Stimulated activated CD4-positive, alpha-beta T cell treated with anti-CD3 and anti-CD28 coated beads, Interleukin-2, amount 100 ng/mL, for 24 hours (primary cell): ENCODE data around the gene SERINC2.
"Not testable (repeated sequence)": the region's sequence is repeated elsewhere in the genome, so short reads cannot be mapped to it uniquely, and the experiment has no call there.

Experiments
- DNase-seq, 2 donors: peaks; one replicate each; pipeline ENCODE4 v3.0.0-alpha.2; 2020

SERINC2 gene

DNA sequence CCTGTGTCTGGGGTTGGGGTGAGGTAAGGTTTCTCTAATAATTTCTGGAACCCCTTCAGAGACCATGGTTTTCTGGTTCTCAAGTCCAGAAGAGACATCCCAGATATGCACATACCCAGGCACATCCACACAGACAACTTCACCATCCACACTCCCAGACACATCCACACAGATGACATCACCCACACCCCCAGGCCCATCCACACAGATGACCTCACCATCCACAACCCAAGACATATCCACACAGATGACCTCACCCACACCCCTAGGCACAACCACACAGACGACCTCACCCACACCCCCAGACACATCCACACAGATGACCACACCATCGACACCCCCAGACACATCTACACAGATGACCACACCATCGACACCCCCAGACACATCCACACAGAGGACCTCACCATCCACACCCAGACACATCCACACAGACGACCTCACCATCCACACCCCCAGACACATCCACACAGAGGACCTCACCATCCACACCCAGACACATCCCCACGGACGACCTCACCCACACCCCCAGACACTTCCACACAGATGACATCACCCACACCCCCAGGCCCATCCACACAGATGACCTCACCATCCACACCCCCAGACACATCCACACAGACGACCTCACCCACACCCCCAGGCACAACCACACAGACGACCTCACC, 26.3 kb upstream of the SERINC2 start:
- not testable (repeated sequence) for DNase-seq

DNA sequence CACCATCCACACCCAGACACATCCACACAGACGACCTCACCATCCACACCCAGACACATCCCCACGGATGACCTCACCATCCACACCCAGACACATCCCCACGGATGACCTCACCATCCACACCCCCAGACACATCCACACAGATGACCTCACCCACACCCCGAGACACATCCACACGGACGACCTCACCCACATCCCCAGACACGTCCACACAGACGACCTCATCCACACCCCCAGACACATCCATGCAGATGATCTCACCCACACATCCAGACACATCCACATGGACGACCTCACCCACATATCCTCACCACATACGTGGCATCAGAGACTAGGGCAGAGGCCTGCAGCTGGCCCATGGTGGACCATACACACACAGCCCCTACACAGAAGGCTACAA, 25.4 kb upstream of the SERINC2 start:
- DNase-seq = no peak

DNA sequence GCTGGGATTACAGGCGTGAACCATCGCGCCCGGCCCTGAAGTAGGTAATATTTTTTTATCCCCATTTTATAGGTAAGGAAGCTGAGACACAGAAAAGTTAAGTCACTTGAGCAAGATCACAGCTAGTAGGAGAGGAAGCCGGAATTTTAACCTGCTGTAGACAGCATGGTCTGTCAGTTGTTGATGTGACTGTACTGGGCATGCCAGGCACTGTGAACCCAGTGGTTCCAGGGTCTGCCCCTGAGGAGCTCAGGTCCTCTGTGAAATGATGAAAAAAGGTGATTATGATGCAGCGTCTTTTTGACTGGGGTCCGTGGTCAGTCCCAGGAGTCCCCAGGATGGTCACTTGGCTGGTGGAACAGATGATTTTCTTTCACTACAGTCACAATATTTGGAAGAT, 23.4 kb upstream of the SERINC2 start:
- no peak for DNase-seq

DNA sequence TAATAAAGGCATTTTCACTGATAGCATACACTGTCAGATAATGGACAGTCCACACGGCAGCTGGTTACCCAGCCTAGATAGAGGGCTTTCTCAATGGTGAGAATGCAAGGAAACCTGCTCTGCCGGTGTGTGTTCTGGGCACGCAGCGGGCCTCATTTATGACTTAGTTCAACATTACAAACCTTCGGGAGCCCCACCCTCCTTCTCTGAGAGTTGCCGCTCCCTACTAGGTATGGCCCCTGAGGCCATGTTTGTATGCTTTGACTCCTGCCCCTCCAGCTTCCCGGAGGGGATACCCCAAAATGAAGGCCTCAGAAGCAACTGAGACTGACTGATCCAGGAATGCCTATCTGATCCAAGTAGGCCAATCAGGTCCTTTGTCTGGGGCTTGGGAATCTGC, 22.9 kb upstream of the SERINC2 start:
- no peak for DNase-seq

DNA sequence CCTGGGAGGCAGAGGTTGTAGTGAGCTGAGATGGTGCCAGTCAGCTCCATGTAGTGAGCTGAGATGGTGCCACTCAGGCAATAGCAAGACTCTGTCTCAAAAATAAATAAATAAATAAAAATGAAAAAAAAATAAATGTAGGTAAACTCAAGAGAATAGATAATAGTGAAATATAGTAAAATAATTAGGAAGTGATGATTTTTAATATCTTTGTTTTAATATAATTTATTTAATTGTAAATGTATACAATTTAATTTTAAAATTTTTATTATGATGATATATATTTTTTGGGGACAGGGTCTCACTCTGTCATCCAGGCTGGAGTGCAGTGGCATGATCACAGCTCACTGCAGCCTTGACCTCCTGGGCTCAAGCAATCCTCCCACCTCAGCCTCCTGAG, 19.6 kb upstream of the SERINC2 start:
- no peak for DNase-seq

DNA sequence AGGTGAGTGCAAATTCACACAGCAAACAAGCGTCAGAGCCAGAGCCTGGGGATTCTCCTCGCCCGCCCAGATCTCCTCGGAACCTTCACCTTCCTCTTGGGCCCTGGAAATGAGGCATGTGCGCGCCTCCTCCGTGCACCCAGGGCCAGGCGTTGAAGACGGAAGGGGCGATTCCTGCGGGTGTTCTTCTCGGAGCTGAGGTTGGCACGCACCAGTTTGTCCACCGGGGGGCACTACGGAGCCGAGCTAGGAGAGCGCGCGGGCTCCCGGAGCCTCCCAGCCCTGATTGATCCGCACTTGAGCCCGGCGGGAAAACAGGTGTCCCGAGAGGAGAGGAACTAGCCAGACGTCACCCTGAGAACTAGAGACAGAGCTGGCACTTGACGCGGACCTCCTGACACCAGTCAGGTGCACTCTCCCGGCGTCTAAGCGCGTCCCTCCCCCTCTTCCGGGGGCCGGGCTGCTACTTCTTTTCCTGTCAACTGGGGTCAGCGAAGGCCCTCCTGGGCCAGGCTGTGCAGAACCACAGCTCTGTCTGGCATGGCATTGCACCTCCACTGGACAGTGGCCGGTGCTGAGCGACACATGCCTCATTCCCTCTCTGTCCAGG, 18.3 kb upstream of the SERINC2 start:
- peak; percentile 87 to 89 for DNase-seq

DNA sequence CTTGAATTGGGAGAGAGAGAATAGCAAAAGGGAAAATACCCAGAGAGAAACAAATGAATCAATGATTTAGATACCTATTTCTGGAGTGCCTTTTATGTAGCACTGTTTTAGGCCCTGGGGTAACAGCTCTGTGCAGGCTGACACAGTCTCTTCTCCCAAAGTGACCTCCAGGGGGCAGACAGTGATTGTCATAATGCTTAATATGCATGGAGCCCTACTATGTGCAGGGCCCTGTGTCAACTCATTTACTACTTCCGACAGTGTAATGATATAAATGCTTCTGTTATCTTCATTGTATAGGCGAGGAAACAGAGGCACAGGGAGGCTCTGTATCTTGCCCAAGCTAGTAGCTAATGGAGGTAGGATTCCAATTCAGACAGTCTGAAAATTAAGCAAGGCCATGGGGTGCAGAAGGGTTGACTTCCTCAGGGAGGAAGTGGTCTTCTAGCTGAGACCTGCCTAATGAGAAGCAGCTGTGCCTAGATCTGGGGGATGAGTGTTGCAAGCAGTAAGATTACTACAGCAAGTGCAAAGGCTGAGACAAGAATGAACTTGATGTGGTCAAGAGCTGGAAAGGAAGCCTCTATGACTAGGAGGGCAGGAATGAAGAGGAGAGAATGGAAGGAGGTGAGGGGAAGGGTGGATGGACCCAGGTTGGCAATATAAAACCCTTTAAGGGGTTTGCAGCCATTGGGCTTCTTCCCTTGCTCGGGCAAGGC, 16.2 kb upstream of the SERINC2 start:
- DNase-seq = no peak

DNA sequence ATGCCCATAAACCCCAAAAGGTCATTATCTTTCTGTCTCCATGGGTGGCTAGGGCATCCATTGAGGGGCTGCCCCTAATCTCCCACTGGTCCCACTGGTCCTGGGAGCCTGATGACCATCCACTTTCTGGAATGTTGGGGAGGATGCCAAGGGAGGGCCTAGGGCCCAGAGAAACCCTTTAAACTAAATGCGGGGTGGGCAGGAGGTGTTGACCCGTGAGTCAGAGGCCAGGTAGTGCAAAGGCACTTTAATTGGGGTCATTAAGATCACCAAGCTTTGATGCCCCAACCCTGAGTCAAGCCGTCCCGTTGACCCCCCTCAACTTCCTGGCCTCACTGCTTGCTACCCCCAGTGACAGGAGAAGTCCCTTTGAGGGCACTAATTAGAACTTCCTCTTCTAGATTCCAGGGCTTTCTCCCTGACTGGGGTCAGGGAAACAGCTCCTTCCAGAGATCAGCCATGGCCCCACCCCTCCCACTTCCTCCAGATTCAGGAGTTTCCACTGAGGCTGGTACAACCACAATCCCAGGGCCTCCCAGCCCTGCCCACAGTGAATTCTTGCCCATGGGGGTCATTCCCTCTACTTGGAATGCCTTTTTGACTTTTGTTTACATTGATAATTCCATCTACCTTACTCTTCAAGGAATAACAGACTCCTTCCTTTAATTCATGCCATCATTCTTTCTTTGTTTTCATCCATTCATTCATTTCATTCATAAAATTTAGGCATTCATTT, 15.5 kb upstream of the SERINC2 start:
- no peak for DNase-seq

DNA sequence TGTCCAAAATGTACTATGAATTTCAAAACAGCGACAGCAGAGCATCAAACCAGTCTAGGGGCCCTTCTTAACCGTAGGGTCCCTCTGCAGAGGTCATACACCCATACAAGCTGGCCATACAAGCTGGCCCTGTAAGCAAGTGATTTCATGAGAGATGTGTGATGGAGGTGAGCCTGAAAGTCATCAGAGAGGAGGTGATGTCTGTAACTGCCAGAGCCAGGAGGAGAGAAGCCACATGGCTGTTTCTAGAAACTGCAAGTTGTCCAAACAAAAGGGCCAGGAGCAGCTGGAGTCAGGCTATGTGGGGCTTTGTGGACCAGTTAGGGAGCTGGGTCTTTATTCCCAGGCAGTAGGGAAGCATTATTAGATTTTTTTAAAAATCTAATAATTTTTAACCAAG, 14.8 kb upstream of the SERINC2 start:
- DNase-seq = no peak

DNA sequence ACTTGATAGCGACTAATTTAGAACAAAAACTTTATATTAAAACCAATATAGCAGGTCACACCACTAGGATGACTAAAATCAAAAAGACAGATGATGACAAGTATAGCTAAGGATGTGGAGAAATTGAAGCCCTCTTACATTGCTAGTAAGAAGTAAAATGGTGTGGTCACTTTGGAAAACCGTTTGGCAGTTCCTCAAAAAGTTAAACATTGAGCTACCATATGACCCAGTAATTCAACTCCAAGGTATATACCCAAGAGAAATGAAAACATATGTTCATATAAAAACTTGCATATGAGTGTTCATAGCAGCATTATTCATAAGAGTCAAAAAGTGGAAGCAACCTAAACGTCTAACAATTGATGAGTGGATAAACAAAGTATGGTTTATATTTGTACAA, 13.0 kb upstream of the SERINC2 start:
- no peak for DNase-seq

DNA sequence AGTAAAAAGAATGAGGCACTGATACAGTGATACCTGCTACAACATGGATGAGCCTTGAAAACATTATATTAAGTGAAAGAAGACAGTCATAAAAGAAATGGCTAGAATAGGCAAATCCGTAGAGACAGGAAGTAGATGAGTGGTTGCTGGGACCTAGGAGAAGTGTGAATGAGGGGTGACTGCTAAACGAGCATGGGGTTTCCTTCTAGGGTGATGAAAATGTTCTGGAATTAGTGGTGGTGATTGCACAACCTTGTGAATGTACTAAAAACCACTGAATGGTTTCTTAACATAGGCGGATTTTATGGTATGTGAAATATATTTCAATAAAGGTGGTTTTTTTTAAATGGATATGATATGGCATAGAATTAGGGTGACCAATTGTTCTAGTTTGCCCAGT, 12.6 kb upstream of the SERINC2 start:
- DNase-seq = no peak

DNA sequence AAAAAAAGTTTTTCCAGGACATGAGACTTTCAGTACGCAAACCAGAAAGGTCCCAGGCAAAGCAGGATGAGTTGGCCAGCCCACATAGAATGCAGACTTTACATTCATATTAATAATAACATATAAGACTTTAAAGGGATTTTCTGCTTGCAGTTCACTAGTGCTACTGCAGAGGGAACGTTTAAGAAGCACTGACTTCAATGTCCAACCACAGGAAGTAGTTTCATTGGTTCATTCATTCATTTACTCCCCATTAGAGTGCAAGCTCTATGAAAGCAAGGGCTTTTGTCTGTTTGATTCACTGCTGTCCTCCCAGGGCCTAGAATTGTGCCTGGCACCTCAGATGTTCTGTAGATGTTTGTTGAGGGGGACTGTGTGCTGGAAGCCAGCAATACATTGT, 11.8 kb upstream of the SERINC2 start:
- no peak for DNase-seq

DNA sequence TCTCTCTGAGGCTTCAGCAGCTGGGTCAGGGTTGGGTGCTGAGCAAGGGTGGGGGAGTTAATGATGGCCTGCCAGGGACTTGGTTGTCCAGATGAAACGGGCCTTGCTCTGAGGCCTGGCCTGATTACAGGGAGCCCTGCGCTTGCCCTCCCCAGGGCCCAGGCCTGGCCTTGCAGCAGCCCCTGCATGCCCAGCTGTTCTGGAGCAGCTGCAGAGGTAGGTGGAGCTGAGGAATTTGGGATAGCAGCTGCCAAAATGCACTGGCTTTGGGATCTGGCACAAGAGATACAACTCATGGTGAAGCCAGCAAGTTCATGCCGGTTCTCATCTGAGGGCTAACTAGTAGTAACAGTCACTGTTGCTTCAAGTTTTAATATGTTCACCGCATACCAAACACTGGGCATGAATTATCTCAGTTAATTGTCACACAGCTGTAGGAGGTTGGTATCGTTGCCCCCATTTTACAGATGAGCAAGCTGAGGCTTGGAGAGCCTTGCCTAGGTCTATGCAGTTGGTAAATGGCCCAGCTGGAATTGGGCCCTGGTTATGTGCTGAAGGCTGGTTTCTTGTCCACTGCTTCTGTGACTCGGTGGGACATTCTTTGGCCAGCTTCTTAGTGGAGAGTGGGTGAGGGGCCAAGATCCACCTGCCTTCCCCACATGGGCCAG, 7.3 kb upstream of the SERINC2 start:
- DNase-seq = no peak

DNA sequence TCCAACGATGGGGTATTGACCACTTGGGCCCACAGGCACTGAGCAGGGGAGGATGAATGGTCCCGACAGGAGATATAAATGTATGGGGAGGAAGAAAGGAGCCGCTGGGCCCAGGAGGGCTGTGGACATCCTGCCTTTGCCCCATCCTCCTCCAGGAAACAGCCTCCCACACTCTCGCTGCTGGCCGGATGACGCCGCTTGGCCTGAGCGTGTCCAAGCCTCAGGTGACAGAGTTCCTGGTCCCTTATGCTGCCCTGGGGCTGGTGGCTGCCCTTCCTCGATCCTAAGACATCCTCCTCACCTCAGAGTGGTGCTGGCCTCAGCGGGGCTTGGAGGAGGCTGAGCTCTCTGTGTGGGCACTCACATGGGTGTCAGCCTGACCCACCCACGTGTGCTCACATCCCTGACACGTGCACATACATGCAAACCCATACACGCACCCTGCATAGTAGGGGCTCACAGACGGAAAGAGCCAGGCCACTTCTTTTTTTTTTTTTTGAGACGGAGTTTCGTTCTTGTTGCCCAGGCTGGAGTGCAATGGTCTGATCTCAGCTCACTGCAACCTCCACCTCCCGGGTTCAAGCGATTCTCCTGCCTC, 5.9 kb upstream of the SERINC2 start:
- no peak for DNase-seq

DNA sequence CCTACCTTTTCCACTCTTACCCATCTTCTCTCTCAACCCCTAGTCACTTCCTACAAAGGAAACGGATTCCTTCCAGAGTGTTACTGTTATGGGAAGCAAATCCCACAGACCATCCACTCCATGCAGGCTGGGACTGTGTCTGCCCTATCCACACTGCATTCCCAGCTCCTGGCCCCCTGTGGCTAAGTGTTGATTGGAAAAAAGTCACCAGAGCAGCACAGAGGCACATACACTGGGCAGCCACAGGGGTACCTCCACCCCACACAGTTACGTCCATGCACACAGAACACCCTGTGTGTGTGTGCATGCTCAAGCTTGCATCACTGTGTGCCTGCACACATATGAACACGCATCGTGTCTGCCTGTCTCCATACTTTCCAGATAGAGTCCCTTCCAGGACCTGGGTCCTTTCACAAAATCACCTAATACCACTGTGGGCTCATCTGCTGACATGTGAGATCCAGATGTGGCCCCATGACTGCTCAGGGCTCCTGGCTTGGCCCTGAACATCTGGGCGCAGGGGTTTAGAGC, 4.2 kb upstream of the SERINC2 start:
- DNase-seq = no peak

DNA sequence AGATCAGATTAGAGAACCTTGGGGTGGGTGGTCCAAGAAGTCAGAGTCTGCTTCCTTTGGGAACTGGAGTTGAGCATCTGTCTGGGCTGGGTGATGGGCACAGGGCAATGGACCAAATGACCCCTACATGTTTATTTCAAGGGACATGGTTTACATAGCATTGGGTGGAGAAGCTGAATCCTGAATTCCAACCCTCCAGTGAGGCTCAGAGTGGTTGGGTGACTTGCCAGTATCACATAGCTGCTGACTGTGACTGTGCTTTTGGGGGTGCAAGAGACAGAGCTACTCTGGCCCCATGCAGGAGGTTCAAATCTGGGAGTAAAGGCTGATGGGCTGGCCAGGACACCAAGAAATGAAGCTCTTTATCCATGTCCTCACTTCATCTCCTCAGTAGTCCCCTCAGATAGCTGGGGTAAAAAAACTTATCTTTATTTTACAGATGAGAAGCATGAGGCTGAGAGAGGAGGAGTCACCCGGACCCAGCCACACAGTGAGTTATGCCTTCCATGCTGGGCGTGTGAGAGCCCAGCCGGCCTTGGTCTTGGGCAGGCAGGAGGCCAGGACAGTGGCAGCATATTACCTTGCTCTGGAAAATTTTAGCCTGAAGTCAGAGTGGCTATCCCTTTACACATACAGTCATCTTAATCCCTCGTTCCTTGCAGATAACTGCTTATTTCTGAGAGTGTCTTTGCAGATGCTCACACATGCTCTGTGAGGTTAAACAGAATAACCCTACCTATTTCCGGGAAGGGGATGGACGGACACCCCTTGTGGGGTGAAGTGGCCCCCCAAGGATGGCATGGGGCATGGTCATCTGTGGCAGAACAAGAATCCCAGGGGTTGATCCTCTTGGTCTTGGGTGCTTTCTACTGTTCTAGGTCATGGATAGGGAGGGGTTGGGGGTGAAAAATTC, 2.8 kb upstream of the SERINC2 start:
- no peak for DNase-seq

DNA sequence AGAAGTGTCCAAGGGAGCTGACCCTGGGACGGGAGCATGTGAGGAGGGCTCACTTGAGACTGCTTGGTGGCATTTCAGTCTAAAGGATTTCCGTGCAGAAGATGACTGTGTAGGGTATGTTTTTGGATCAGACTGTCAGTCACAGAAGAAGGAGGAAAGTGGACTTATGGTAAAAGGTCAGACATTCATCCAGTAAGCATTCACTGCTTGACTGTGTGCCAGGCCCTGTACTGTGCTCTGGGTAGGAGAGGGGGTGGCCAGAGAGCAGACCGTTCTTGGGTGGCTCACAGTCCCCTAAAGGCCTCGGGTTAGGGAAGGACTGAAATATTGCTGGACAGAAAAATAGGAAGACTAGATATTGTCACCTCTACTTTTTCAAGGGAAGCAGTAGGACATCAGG, 2.1 kb upstream of the SERINC2 start:
- no peak for DNase-seq

DNA sequence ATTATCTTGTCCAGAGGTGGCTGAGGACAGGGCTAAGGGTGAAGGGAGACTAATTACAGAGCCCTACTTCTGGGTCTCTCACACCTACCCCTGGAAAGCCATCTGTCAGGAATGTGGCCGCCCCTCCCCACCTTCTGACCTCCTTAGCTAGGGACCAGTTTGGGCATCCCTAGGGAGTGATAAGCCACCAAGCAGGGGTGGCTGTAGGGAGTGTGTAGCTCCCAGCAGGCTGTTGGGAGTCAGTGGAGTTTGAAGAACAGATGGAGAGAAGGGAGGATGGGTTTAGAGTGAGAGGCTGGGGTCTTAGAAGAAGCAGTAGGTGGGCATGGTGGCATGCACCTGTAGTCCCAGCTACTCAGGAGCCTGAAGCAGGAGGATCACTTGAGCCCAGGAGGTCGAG, 808 bp upstream of the SERINC2 start:
- no peak for DNase-seq

DNA sequence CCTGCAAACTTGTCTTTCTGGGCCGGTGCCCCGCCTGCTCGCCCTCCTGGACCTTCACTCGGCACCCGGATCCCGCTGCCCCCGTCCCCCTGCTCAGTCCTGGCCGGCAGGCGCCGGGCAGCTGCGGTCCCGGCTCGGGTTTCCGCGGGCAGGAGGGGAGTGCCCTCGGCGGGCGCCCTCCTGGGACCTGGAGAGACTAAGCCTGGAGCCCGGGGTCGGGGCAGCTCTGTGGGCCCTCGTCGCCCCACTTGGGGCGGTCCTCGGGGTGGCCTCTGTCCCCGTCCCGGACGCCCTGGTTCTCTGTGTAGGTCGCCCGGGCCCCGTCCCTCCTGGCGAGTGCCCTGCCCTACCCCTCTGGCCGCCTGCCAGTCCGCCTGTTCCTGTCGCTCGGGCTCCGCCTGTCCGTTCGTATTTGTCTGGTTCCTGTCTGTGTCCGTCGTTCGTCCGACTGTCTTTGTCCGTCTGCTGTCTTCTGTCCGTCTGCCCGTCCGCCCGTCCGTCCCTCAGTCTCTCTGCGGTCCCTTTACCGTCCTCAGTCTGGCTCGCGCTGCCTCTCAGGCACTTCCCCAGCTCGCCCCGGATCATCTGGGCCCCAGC, 490 bp downstream of the SERINC2 start:
- DNase-seq = peak; percentile 26 to 30

DNA sequence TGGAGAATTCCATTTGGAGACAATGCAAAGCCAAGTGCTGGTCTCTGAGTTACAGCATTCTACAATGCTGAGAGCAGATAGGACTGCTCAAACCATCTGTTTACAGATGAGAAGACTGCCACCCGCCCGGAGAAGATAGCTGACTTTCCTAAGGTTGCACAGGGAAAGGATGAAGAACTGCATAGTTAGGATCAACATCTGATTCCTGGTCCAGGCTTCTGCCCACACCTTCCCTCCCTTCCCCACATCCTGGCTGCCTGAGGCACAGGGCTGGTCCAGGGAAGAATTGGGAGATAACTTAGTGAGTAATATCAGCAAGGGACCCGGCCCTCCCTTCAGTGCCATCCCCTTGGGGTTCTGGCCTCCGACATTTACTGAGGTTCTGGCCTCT, 2.0 kb downstream of the SERINC2 start:
- DNase-seq = no peak

DNA sequence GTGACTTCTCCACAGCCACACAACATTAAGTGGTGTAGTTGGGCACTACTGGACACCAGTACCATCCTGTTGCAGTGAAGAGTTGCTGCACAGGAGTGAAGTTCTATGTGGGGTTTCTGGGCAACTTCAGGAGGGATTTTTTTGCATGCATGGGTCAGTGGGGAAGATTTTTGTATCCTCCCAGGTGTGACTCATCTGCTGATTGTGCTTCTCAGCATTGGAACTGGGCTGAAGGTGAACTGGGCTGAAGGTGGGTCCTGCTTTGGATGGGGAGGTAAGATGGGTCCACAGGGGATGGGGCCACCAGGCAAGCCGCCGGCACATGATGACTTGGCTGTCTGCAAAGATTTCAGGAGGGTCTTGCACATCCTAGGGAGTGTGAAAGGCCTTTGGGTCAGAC, 2.6 kb downstream of the SERINC2 start:
- DNase-seq = no peak
